22Rv1 (cell line): Measurements from ENCODE around the gene KBTBD3.

Experiments used
- CTCF ChIP-seq: fragments of 450-650 bp; IDR thresholded peaks from 2 replicates; pipeline ENCODE4 v1.5.1; 2017; ENCODE audit warnings: mild to moderate bottlenecking
- ZFX ChIP-seq: fragments of 450-650 bp; IDR thresholded peaks from 2 replicates; pipeline ENCODE4 v1.6.1; 2017; ENCODE audit warnings: antibody characterized with exemption, borderline replicate concordance

DNA sequence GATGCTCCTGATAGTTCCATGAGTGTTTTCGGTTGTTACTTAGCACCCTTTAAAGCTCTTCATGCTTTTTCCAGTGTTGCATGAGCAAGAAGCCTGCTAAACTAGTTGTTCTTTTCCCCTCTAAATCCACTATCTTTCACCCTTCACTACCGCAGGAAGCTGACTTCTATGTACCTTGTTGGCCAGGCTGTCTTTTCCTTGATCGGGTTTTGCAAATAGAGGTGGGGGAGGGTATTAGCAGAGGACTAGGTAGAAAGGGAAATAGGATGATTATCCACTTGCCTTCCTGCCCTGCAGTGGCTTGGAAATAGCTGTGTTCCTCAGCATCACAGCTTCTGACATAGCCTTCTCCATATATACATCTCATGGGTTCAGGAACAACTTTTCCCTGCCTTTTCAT, 24.2 kb upstream of the KBTBD3 start:
- TF ChIP-seq CTCF (no peak), ZFX (no peak)
